ENCODE measurements around the gene TAOK1. TPM values are rescaled to one million over a fixed set of nuclear protein-coding genes. Genes with fewer than 3 reads are reported as not detected.

The TAOK1 gene
- total and polyA plus RNA-seq, 12 donors, result 6.4 to 66.3 (median 46.6) TPM

GRCh38 chr17:29434550-29434949, 44.4 kb downstream of the TAOK1 start:
- TF ChIP-seq POLR2A (IDR thresholded peaks at IDR 0.05), result no peak
- TF ChIP-seq CTCF (IDR thresholded peaks at IDR 0.05), result no peak
- H3K4me3 ChIP-seq, result no peak overlapping the region
- no peaks in the 10 kb centered on the region for H3K36me3 ChIP-seq (replicated peaks in 1 of 2)
- peaks cover 0 to 12% of the 10 kb centered on the region in 2 donors for H3K4me1 ChIP-seq (replicated peaks in 1 of 2)
- intact Hi-C loops (cut with DNase I), result no loop called here
- no peaks in the 10 kb centered on the region for H3K27me3 ChIP-seq
- 93 to 99% (median 94%) methylated on average over 3 of the region's 3 CpGs for WGBS, 4 donors
- no peak overlapping the region for H3K27ac ChIP-seq
- no peak for DNase-seq
- no peaks in the 10 kb centered on the region for H3K9me3 ChIP-seq (replicated peaks in 1 of 3)

DNA sequence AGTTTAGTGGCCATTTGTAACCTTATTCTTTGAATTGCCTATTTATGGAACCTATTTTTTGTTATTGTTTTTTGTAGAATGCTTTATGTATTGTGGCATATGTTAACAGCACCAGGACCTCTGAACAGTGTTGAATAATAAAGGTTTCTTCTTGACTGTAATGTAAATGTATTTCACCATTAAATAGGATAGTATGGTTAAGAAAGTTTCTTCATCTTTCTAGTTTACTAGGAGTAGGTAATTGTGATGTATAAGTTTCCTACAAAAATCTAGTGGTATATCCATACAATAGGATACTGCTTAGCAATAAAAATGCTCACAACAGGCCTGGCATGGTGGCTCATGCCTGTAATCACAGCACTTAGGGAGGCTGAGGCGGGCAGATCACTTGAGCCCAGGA, 52.3 kb downstream of the TAOK1 start:
- Histone ChIP-seq H3K27ac (no peak overlapping the region), H3K27me3 (no peaks in the 10 kb centered on the region), H3K4me1 (replicated peaks in 1 of 2) (peaks cover 10 to 21% of the 10 kb centered on the region in 2 donors), H3K4me3 (no peak overlapping the region), H3K9me3 (replicated peaks in 1 of 3) (no peaks in the 10 kb centered on the region), H3K36me3 (replicated peaks in 1 of 2) (no peaks in the 10 kb centered on the region)
- no peak for TF ChIP-seq POLR2A (IDR thresholded peaks at IDR 0.05)
- TF ChIP-seq CTCF (IDR thresholded peaks at IDR 0.05), result no peak
- DNase-seq, result no peak
- 90 to 98% (median 94%) methylated on average over 1 of the region's 1 CpG for WGBS, 4 donors
- intact Hi-C loops (cut with DNase I), result no loop called here

DNA sequence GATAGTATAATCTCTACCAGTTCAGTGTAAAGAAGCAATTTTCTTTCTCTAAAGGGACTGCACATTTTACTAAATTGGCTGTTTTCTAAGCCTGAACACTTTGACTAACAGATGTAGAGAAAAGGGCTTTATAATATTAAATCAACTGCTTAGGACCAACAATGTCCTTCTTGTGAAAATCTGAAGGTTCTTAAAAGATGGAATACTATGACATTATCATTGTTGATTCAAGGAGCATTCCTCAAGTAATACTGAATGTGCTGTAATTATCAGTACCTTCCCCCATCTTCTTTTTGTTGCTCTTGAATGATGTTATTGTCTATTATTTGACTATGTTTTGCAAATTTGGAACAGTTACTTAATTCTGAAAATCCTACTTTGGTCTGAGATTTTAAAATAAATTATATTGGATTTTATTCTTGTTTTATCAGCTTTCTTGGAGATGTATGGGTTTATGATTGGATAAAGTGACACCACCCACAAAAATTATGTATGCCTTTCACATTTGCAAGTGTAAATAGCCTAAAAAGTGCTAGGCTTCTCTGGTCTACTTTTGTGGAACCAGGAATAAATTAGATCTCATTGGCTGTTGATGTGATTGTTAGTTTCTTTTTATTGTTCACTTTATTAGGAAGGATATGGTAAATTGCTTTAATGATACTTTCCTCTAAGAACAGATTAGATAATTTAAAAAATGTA, 53.0 kb downstream of the TAOK1 start:
- no peak for TF ChIP-seq POLR2A (IDR thresholded peaks at IDR 0.05)
- no peak for TF ChIP-seq CTCF (IDR thresholded peaks at IDR 0.05)
- no peak for DNase-seq
- Histone ChIP-seq H3K9me3 (replicated peaks in 1 of 3) (no peaks in the 10 kb centered on the region), H3K4me1 (replicated peaks in 1 of 2) (peaks cover 10 to 21% of the 10 kb centered on the region in 2 donors), H3K27me3 (no peaks in the 10 kb centered on the region), H3K36me3 (replicated peaks in 1 of 2) (no peaks in the 10 kb centered on the region), H3K4me3 (no peak overlapping the region), H3K27ac (no peak overlapping the region)
- intact Hi-C loops (cut with DNase I), result no loop called here

DNA sequence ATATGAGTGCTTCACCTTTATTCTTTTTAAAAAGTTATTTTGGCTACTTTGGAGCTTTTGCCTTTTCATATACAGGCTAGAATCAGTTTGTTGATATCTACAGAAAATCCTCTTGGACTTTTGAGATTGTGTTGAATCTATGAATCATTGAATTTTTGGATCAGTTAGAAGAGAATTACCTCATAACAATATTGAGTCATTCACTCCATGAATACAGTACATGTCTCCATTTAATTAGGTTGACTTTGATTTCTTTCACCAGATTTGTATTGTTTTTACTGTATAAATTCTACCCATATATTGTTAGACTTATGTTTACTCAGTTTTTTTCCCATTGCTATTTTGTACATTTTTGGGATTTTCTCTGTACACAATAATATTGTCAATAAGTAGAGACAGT, 54.4 kb downstream of the TAOK1 start:
- Histone ChIP-seq H3K27ac (peak overlapping the region in 1 of 5 donors; percentile 0), H3K36me3 (replicated peaks in 1 of 2) (no peaks in the 10 kb centered on the region)

More for the DNA sequence above, 54.4 kb downstream of the TAOK1 start:
- Histone ChIP-seq H3K9me3 (replicated peaks in 1 of 3) (no peaks in the 10 kb centered on the region), H3K4me3 (no peak overlapping the region), H3K4me1 (replicated peaks in 1 of 2) (peaks cover 10 to 32% of the 10 kb centered on the region in 2 donors), H3K27me3 (no peaks in the 10 kb centered on the region)
- intact Hi-C loops (cut with DNase I), result no loop called here
- TF ChIP-seq POLR2A (IDR thresholded peaks at IDR 0.05) (no peak), CTCF (IDR thresholded peaks at IDR 0.05) (no peak)
- DNase-seq, result no peak

Measured in adrenal gland (tissue), 12 donors.